ENCODE results near the gene AUH. TPM values are rescaled to one million over a fixed set of nuclear protein-coding genes. Genes with fewer than 3 reads are reported as not detected.
"Not testable (repeated sequence)": the region's sequence is repeated elsewhere in the genome, so short reads cannot be mapped to it uniquely, and the experiment has no call there.

AUH gene
- total and polyA plus RNA-seq, 2 donors (not counting 1 experiment from before 2014, with no cell fraction given), result 5.2 to 29.1 TPM

DNA sequence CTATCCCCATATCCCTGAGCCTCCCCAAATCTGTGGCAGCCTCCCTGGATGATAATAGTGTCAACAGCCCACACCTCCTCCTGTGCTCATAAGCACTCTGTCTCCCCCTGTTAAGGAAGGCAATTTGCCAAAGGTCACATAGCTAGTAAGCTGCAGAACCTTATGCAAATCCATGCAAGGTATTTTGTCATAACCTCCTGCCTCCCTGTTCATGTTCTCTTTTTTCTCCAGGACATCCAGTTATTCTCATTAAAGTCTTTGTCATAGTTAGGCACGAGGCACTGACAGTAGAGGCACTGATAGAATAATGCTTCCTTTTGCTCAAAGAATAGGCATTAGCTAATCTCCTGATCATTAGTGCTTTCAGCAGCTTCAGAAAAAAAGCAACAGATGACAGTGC is 10.2 kb upstream of the AUH start:
- Histone ChIP-seq H2AFZ (ENCODE audit: insufficient read depth, low read depth, low read length, poor library complexity, severe bottlenecking) (no peak overlapping the region), H3K27me3 (replicated peaks in 1 of 4; ENCODE audit: control extremely low read depth in 1 of 4, control insufficient read depth in 3 of 4, insufficient read depth in 4 of 4, low read length in 3 of 4) (peaks cover 0 to 3% (median 1%) of the 10 kb centered on the region in 4 experiments), H3K79me2 (ENCODE audit: control insufficient read depth, insufficient read depth, low read length) (no peaks in the 10 kb centered on the region), H3K27ac (ENCODE audit: low read length in 2 of 2) (no peak overlapping the region), H3K9ac (ENCODE audit: low read length) (no peak overlapping the region), H3K4me1 (ENCODE audit: control insufficient read depth in 2 of 2, insufficient read depth in 2 of 2, low read length in 2 of 2) (no peaks in the 10 kb centered on the region), H4K20me1 (ENCODE audit: control insufficient read depth, insufficient read depth, low read length, poor library complexity, severe bottlenecking) (no peaks in the 10 kb centered on the region), H3K9me3 (ENCODE audit: control extremely low read depth in 1 of 3, control insufficient read depth in 2 of 3, insufficient read depth in 1 of 3, low read length in 2 of 3) (no peaks in the 10 kb centered on the region), H3K36me3 (replicated peaks in 1 of 2; ENCODE audit: control extremely low read depth in 1 of 2, control insufficient read depth in 1 of 2, extremely low read depth in 1 of 2, insufficient read depth in 2 of 2, low read length in 1 of 2) (no peaks in the 10 kb centered on the region), H3K4me2 (replicated peaks; ENCODE audit: low read depth, low read length, poor library complexity, severe bottlenecking) (no peak overlapping the region), H3K4me3 (ENCODE audit: control extremely low read depth in 1 of 5, extremely low read depth in 1 of 5, insufficient read depth in 1 of 5, low read depth in 2 of 5, low read length in 4 of 5) (no peak overlapping the region)
- no peaks in the 10 kb centered on the region for H3K4me1 Mint-ChIP-seq
- ChIA-PET POLR2A (no interaction called here), CTCF (no interaction called here)
- no peak overlapping the region for H3K4me3 Mint-ChIP-seq
- WGBS (ENCODE audit: insufficient coverage), result 100% methylated on average over 1 of the region's 1 CpG
- ATAC-seq (ENCODE audit: low read depth) (no peak), DNase-seq (no peak)
- no peaks in the 10 kb centered on the region for H3K9me3 Mint-ChIP-seq (ENCODE audit: insufficient read depth)
- intact Hi-C loops (cut with micrococcal nuclease), result no loop called here
- TF ChIP-seq, protein P1, sequence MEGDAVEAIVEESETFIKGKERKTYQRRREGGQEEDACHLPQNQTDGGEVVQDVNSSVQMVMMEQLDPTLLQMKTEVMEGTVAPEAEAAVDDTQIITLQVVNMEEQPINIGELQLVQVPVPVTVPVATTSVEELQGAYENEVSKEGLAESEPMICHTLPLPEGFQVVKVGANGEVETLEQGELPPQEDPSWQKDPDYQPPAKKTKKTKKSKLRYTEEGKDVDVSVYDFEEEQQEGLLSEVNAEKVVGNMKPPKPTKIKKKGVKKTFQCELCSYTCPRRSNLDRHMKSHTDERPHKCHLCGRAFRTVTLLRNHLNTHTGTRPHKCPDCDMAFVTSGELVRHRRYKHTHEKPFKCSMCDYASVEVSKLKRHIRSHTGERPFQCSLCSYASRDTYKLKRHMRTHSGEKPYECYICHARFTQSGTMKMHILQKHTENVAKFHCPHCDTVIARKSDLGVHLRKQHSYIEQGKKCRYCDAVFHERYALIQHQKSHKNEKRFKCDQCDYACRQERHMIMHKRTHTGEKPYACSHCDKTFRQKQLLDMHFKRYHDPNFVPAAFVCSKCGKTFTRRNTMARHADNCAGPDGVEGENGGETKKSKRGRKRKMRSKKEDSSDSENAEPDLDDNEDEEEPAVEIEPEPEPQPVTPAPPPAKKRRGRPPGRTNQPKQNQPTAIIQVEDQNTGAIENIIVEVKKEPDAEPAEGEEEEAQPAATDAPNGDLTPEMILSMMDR (IDR thresholded peaks at IDR 0.05), result no peak
- TF ChIP-seq EZH2 (IDR thresholded peaks at IDR 0.05; ENCODE audit: borderline replicate concordance, insufficient read depth, low read depth, low read length, poor library complexity, severe bottlenecking), result no peak
- H3K27ac Mint-ChIP-seq, result no peak overlapping the region
- H3K27me3 Mint-ChIP-seq, result peaks cover 21% of the 10 kb centered on the region

DNA sequence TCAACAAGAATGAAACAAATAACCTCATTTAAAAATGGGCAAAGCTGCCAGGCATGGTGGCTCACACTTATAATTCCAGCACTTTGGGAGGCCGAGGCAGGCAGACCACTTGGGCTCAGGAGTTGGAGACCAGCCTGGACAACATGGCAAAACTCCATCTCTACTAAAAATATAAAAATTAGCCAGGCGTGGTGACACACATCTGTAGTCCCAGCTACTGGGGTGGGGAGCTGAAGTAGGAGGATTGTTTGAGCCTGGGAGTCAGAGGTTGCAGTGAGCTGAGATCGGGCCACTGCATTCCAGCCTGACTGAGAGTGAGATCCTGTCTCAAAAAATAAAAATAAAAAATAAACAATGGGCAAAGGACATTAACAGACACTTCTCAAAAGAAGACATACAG is 8.3 kb upstream of the AUH start:
- H3K9me3 Mint-ChIP-seq (ENCODE audit: insufficient read depth); H3K79me2 ChIP-seq (ENCODE audit: control insufficient read depth, insufficient read depth, low read length); intact Hi-C loops (cut with micrococcal nuclease); POLR2A ChIA-PET; H3K9me3 ChIP-seq (ENCODE audit: control extremely low read depth in 1 of 3, control insufficient read depth in 2 of 3, insufficient read depth in 1 of 3, low read length in 2 of 3); H3K27me3 ChIP-seq (replicated peaks in 1 of 4; ENCODE audit: control extremely low read depth in 1 of 4, control insufficient read depth in 3 of 4, insufficient read depth in 4 of 4, low read length in 3 of 4); DNase-seq; H3K9ac ChIP-seq (ENCODE audit: low read length); H2AFZ ChIP-seq (ENCODE audit: insufficient read depth, low read depth, low read length, poor library complexity, severe bottlenecking); H3K36me3 ChIP-seq (replicated peaks in 1 of 2; ENCODE audit: control extremely low read depth in 1 of 2, control insufficient read depth in 1 of 2, extremely low read depth in 1 of 2, insufficient read depth in 2 of 2, low read length in 1 of 2); H3K27ac Mint-ChIP-seq; H3K4me1 ChIP-seq (ENCODE audit: control insufficient read depth in 2 of 2, insufficient read depth in 2 of 2, low read length in 2 of 2); H3K4me3 Mint-ChIP-seq; H3K4me3 ChIP-seq (ENCODE audit: control extremely low read depth in 1 of 5, extremely low read depth in 1 of 5, insufficient read depth in 1 of 5, low read depth in 2 of 5, low read length in 4 of 5); H4K20me1 ChIP-seq (ENCODE audit: control insufficient read depth, insufficient read depth, low read length, poor library complexity, severe bottlenecking); H3K4me1 Mint-ChIP-seq; ATAC-seq (ENCODE audit: low read depth); H3K27ac ChIP-seq (ENCODE audit: low read length in 2 of 2); H3K4me2 ChIP-seq (replicated peaks; ENCODE audit: low read depth, low read length, poor library complexity, severe bottlenecking); CTCF ChIA-PET: not testable (repeated sequence)
- 100% methylated on average over 1 of the region's 3 CpGs for WGBS (ENCODE audit: insufficient coverage)
- H3K27me3 Mint-ChIP-seq, result peaks cover 18% of the 10 kb centered on the region

Data from B cell (primary cell).